ENCODE measurements around the gene FAM98A. TPM values are rescaled to one million over a fixed set of nuclear protein-coding genes. Genes with fewer than 3 reads are reported as not detected.

FAM98A gene
- total and polyA plus RNA-seq, 2 donors = 11.1 to 18.9 TPM

Other genes starting within 250 kb of the FAM98A start
- gene RASGRP3, start 122.7 kb downstream of the FAM98A start, total RNA-seq = 6.5 TPM
- gene RASGRP3, start 122.7 kb downstream of the FAM98A start, polyA plus RNA-seq = 8.2 TPM

Data from thymus (tissue), 2 donors.